ENCODE results near the gene NUDT8.
"Not testable (repeated sequence)": the region's sequence is repeated elsewhere in the genome, so short reads cannot be mapped to it uniquely, and the experiment has no call there.

NUDT8 gene

DNA sequence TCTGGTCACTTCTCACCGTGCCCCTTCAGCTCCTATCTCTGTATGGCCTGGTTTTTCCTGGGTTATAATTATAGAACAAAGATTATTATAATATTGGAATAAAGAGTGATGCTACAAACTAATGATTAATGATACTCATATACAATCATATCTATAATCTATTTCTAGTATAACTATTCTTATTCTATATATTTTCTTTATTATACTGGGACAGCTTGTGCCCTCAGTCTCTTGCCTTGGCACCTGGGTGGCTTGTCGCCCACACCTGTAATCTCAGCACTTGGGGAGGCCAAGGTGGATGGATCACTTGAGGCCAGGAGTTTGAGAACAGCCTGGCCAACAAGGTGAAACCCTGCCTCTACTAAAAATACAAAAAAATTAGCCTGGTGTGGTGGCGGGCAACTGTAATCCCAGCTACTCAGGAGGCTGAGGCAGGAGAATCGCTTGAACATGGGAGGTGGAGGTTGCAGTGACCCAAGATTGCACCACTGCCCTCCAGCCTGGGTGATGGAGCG, 30.0 kb upstream of the NUDT8 start:
- not testable (repeated sequence) for DNase-seq

DNA sequence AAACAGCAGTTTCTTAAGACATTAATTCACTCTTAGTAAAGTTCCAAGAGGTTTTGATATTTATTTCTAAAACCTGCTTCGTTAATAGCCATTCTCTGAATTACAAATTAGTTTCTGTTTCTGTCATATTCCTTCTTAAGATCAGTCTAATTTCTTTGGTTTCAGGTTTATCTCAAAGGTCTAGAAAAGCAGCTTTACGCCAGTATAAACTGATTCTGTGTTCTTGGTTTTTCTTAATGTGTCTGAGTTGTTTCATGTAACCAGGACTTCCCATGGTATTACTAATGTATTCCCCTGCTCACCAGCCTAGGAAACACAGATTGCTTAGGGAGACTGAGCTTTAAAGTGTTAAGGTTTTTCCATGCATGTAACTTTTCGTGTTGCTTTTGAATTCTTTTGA, 27.6 kb upstream of the NUDT8 start:
- DNase-seq = no peak

DNA sequence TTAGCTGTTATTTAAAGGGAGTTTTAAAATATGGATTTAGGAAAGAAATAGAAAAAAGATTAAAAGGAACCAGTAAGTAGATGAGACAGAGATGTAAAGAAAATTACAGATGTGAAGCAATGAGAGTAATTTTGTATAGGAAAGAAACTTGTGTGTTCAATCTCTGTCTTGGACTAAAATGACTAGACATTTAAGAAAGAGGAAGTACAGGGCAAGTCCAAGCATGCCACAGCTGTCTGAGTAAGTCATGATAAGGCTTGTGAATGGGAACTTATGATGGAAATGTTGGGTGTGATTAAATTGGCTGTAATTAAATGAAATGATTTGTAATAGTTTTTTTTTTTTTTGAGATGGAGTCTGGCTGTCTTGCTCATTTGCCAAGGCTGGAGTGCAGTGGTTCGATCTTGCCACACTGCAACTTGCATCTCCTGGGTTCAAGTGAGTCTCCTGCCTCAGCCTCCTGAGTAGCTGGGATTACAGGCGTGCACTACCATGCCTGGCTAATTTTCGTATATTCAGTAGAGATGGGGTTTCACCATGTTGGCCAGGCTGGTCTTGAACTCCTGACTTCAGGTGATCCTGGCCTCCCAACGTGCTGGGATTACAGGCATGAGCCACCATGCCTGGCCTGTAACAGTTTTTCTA, 26.7 kb upstream of the NUDT8 start:
- no peak for DNase-seq

DNA sequence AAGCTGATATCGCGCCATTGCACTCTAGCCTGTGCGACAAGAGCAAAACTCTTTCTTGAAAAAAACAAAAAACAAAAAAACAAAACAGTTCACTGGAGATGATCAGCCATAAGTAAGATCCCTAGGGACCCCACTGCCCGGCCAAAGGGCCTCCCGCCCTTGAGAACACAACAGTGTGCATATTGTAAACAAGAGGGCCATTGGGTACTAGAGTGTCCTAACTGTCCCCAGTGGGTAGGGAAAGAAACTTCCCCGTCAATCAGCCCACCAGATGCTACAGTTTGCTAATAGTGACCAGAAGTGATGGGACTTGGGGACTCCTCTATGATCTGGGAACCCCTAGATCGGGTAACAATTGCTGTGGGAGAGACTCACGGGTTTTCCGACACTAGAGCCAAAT, 24.5 kb upstream of the NUDT8 start:
- DNase-seq = no peak

DNA sequence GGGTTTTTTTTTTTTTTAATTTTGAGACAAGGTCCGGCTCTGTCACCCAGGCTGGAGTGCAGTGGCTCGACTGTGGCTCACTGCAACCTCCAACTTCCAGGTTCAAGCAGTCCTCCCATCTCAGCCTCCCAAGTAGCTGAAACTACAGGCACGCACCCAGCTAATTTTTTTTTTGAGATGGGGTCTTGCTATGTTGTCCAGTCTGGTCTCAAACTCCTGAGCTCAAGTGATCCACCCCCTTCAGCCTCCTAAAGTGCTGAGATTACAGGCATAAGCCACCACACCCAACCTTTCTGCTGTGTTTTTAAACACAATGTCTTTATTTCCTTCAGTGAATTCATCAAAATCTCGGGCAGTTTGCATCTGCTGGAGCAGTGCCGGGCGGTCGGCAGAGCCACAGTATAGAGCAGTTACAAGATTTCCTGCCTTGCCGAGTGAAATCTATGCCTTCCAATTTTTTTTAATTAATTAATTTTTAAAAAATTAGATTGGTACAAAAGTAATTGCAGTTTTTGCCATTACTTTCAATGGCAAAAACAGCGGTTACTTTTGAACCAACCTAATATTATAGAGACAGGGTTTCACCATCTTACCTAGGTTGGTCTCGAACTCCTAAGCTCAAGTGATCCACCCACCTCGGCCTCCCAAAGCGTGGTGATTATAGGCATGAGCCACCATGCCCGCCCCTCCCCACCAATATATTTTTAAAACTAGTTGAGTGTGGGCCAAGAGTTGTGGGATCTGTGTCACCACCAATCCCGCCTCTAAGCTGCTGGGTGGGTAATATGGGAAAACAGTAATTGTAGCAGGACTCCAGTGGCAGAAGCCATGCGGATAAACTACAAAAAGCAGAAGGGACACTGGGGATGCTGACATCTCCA, 23.5 kb upstream of the NUDT8 start:
- no peak for DNase-seq

DNA sequence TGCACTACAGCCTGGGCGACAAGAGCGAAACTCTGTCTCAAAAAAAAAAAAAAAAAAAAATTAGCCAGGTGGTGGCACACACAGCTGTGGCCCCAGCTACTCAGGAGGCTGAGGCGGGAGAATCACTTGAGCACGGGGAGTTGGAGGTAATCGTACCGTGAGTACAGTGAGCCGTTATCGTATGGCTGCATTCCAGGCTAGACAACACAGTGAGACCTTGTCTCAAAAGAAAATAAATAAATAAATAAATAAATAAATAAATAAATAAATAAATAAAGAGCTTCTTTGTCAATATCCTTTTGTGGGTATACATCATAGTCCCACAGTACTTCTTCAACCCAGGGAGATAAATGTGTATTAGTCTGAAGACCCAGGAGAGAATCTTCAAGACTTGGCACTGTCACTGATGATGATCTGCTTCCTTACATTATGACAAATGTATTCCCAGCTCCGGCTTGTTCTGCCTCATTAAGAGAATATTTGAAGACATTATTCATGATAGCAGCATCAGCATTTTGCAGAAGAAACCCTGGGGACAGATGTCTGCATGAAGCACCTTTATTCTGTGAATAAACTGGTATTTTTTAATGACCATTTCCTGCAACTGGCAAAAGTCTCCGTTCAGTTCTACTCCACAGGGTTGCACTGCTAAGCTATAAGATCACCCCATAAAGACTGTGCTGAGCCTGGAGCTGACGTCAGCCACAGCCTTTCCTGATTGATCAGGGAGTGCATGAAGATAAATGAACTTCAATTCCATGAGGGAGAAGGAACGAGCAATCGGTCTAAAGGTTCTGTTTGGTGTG, 22.4 kb upstream of the NUDT8 start:
- DNase-seq = no peak

DNA sequence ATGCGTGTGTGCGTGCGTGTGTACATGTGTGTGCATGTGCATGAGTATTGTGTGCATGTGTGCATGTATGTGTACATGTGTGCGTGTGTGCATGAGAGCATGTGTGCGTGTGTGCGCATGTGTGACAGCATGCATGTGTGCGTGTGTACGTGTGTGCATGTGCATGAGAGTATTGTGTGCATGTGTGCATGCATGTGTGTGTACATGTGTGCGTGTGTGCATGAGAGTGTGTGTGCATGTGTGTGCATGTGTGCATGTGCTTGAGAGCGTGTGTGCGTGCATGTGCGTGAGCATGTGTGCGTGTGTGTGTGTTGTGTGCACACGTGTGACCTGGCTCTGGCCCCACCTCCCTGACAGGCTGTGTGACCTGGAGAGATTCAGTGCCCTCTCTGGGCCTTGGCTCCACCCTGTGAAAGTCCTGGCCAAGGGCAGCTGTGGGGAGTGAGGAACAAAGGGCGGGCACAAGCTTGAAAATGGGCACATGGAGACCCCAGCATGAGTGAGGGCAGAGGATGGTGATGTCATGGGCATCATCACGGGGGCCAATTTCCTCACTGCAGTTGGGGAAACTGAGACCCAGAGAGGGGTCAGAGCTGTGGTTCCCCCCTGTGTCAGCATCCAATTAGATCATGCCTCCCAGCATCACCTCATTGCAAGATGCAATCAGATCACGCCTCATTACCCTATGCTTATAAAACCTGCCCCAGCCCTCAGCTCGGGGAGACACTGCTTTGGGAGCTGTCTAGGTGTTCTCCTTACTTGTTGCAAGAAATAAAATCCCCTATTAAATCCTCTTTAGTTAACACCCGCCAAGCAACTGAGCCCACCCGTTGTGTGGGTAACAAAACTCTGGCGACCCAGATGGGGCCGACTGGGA, 20.1 kb upstream of the NUDT8 start:
- DNase-seq = no peak

DNA sequence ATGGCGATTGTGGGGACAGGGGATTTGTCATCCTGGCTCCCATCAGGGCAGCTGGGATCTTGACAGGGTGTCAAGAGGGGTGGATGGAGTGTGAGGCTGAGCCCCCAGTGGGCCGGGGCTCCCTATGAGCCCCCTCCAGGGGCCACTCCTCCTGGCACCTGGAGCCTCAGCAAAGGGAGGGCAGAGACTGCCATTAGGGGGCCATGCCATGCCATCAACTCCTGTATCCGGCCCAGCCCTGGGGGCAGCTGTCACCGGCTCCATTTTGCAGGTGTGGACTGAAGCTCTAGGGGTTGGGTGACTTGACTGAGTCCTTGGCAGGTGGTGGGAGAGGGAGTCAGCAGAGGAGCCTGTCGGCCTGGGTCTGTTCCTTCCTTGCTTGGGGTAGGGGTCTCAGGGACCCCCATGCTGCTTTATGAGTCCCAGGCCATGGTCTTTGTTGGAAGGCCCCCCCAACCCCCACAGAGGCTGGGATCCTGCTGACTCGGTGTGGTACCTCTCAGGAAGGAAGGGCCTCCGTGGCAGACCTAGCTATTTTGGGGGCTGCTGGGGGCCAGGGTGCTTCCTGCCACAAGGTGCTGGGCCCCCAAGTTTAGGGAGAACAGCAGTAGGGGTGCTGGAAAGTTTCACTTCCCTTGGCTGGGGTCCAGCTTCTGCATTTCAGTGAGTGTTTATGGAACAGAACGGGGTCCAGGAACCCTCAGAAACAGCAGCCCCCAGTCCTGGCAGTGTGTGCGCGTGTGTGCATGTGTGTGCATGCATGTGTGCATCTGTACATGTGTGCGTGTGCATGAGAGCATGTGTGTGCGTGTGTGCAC, 19.3 kb upstream of the NUDT8 start:
- no peak for DNase-seq

DNA sequence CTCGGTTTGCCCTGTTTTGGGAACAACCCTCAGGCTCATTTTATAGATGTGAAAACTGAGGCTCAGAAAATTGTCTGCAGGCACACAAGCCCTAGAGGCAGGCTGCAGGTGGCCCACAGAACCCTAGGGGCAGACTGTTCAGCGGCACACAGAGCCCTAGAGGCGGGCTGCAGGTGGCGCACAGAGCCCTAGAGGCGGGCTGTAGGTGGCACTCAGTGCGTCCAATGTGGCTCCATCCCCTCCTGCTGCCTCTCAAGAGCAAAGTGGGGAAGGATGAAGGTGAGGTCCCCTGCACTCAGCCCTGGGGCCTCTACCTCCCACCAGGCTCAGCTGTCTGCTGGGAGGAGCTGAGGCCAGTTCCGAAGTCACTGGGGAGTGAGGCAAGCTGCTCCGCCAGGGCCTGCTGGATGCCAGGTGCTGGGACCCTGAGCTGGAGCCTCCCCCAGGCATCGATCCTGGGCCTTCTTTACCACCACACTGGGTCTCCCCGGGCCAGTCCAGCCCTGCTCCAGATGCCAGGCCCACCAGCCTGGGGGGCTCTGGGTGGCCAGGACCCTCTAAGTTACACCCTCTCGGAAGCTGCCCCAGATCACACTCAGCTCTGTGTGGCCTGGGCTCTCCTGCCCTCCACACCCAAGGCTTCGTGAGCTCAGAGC, 18.5 kb upstream of the NUDT8 start:
- peak; percentile 48 to 59 for DNase-seq

DNA sequence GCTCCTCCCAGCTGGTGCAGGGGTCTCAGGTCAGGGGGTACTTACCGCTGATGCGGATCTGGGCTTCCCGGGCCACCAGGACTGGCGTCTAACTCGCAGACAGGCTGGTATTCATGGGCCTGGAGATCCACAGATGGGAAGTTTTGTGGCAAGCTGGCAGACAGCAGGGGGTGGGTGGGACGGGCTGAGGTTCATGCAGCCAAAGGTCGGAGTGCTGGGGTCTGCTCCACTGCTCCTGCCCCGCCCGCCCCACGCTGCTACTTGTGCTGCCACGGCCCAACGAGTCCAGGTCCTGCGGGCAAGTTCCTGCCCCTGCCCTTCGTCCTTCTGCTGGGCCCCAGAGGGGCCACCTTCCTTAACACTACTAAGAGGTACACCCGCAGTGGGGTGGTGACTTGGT, 17.7 kb upstream of the NUDT8 start:
- DNase-seq = no peak

DNA sequence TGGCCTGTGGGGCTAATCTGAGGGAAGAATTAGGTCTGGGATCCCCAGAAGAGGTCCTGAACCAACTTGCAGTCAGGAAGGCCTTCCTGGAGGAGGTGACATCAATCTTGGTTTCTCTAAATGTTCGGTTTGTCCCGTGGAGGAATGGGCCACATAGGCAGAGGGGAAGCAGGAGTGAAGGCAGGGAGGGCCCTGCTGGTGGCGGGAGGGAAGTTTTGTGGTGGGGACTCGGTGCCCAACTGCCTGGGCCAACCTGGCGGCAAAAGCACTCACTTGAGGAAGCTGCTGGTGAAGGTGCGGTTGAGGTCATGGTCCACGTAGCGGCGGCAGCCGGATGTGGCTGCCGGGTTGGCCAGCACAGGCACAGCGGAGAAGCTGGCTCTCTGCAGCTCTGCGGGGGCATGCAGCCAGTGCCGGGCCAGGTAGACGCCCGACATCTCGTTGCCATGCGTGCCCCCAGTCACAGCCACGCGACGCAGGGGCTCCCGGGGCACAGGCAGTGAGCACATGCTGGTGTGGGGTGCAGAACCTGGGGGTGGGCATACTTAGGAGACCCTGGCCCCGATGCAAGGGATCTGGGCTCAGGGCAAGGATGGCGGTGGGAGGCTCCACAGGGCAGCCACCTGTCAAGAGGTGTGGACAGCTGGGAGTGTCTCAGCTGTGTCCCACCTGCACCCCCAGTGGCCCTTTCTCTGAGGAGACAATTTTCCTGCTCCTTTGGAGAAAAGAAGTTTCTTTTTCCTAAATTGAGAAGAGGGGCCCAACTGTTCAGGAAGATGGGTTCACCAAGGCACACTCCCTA, 17.0 kb upstream of the NUDT8 start:
- DNase-seq = peak; percentile 43 to 51

DNA sequence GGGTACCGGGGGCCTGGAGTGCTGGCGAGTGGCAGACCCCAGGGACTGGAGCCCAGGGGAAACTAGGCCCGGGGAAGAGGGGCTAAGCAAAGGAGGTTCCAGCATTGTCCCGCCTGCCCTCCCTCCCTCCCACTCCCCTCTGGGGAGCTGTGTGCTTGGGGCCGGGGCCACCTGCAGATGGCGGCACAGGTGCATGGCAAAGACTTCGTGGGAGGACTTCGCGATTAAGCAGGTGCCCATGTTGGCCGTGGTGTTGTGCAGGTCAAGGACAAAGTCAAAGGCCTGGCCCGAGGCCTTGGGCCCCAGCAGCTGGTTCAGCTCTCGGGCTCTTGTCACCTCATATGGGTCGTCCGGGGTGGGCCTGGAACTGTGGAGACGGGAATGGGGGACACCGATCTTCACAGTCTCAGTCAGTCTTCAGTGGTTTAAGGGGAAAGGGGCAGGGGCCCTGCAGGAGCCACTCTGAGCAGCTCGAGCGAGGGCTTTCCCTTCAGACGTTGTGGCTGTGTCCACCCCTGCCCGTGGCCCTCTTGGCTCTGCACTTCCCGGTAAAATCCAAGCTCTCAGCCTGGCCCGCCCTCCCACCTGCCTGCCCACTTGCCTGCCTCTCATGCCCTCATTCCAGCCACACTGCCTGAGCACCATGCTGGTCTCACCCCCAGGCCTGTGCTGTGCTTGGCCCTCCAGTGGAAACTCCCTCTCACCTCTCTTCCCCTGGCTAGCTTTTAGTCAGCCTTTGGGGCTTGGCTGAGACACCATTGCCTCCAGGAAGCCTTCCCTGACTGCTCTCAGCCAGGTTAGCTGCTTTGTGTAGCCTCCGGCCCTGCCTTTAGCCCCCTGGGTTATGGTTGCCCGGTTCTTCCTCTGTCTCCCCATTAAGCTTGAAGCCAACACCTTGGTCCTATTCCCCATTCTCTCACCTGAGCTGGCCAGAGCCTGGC, 16.1 kb upstream of the NUDT8 start:
- no peak for DNase-seq

DNA sequence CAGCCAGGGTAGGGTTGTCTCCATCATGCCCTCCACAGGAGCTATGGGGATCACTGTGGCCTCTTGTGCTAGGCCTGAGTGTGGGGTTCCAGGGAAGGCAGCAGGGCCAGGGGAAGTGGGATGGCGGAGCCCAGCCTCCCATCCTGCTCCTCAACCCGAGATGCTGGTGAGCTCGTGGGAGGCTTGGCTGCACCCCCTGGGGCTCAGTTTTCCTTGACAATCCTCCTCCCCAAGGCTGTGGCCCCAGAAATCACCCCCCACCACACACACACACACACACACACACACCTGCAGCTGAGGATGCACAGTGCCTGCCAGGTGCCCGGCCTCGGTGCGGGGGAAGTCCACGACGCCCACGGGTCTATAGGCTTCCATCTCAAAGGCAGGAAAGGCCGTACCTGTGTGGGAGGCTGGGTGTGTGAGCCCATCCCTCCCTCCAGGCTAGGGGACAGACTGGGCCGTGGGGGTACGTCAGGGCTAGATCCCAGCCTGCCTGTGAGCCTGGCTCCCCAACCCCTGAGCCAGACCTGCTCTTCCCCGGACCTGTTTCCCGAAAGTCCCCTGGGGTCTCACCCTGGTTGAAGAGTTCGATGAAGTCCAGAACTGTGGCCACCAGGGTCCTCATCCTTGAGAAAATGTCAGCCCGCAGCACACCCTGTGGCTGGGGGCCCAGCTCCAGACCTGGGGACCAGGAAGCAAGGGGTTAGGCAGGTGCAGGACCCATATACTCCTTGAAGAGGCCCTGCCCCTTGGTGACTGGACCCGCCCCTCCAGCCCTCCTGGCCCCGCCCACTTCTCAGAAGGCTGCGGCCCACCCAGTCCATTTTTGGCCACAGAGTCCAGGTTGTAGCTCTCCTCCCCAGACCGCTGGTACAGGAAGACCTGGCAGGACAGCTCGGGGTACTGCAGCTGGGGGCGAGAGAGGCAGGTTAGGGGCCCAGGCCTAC, 15.0 kb upstream of the NUDT8 start:
- no peak for DNase-seq

DNA sequence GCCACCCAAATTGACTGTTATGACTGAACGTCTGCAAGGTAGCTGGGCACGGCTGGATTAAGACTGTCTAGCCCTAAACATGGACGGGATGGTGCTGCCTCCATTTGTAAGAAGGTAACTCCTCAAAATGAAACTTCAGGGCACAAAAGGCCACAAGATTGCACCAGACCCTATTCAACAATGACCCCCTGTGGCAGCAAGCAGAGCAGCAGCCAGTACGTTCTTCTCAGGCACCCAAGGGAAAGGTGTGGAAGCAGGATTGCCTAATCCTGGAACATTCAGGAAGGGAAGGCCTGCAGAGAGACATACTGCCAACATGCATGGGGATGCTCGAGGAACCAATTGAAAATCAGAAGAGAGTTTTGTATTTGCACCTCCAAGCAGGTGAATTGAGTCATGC, 14.3 kb upstream of the NUDT8 start:
- no peak for DNase-seq

DNA sequence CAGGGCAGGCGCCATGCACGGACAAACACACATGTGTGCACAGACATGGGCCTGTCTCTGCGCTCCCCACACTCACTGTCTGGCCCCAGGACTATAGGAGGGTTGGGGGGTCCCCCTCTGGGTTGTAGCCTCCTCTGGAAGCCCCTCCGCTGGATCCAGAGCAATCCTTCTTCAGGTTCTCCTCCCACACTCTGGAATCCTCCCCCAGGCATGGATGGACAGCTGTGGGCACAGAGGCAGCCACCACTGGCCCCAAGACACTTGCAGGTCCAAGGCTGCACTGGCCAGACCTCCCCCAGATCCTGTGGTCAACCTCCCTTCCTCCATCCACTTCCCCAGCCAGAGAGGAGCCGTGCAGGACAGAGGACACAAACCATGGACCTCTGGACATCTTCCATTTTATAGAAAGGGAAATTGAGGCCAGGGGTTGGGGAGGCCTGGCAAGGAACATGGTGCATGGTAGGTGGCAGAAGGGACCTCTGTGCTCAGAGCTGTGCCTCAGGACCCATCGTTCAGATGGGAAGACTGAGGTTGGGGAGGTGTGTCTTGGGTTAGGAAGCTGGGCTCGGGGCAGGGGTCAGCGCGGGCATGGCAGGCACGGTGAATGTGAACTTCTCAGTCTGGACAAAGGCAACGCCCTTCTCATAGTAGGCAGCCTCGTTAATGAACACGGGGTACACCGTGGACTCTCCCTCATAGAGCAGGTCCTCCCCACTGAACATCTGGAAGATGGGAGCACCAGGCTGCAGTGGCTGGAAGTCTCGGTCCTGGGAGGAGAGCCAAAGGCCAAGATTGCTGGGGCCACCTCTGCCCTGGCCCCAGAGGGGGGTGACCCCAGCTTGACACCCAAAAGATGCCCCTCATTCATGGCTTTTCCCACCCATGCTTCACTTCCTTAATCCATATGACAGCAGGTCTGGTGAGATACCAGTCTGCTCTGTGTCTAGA, 12.7 kb upstream of the NUDT8 start:
- no peak for DNase-seq

All from activated CD4-positive, alpha-beta T cell treated with anti-CD3 and anti-CD28 coated beads, Interleukin-2, amount 50 U/mL, for 48 hours (primary cell).